PC-9 (cell line): ENCODE measurements around the gene FAXDC2.

Experiments used
- EZH2 ChIP-seq: fragments of 200-600 bp; sonication (generic); IDR thresholded peaks from 2 replicates; pipeline ENCODE4 v1.8.0; 2017; ENCODE audit warnings: antibody characterized with exemption, low read depth
- TF ChIP-seq, protein P1 (sequence below): fragments of 200-600 bp; sonication (generic); conservative IDR thresholded peaks from 2 replicates; pipeline ENCODE4 v1.6.1; 2017; ENCODE audit warnings: mixed run types, antibody characterized with exemption, mild to moderate bottlenecking, moderate library complexity

DNA sequence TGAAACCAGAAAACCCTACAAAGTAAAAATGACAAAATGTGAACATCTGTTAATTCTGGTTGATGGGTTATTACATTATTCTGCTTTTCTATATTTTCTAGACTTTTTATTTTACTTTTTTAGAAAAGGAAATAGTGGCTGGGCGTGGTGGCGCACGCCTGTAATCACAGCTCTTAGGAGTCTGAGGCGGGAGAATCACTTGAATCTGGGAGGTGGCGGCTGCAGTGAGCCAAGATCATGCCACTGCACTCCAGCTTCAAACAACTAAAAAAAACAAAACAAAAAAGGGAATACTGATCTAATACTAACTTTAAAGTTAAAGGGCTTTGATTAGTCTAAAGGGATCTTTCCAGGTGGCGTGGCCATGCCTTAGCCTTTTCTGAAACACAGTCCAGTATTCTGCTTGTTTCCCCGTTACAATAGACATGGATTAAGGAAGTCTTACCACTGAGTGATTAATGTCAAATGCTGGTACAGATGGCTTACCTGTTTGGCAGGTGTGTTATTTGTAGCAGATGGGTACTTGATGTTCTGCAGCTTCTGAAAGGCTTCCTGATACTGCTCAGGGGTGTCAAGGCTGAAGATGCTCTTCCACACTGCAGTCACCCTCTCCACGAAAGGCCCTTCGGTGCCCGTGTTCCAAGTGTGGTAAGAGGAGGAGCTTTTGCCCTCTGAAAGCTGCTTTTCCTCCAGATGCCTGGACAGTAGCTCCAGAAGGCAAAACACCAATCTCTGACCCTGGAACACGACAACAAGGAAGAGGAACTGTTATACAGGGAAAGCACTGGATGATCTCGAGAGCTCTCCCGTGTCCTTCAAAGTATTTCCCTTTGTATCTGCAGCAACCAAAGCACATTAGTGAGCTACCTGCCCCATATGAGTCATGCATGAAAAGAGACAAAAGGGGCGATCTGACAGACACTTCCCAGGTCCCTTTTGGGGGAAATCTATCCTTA is 45.5 kb upstream of the FAXDC2 start:
- TF ChIP-seq, protein P1, sequence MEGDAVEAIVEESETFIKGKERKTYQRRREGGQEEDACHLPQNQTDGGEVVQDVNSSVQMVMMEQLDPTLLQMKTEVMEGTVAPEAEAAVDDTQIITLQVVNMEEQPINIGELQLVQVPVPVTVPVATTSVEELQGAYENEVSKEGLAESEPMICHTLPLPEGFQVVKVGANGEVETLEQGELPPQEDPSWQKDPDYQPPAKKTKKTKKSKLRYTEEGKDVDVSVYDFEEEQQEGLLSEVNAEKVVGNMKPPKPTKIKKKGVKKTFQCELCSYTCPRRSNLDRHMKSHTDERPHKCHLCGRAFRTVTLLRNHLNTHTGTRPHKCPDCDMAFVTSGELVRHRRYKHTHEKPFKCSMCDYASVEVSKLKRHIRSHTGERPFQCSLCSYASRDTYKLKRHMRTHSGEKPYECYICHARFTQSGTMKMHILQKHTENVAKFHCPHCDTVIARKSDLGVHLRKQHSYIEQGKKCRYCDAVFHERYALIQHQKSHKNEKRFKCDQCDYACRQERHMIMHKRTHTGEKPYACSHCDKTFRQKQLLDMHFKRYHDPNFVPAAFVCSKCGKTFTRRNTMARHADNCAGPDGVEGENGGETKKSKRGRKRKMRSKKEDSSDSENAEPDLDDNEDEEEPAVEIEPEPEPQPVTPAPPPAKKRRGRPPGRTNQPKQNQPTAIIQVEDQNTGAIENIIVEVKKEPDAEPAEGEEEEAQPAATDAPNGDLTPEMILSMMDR, result no peak
- no peak for TF ChIP-seq EZH2
